ENCODE measurements around the gene ARHGAP24. TPM values are rescaled to one million over a fixed set of nuclear protein-coding genes. Genes with fewer than 3 reads are reported as not detected.

ARHGAP24 gene
- total RNA-seq, 1 donor from 2014 or later = 17.8 TPM

GRCh38 chr4:86032476-86033022, 557.6 kb downstream of the ARHGAP24 start:
- Mint-ChIP-seq H3K27ac (no peak overlapping the region), H3K27me3 (no peaks in the 10 kb centered on the region), H3K36me3 (ENCODE audit: insufficient read depth) (no peaks in the 10 kb centered on the region), H3K4me1 (ENCODE audit: low read depth) (peaks cover 5% of the 10 kb centered on the region), H3K4me3 (ENCODE audit: low read depth) (no peak overlapping the region), H3K9me3 (ENCODE audit: low read depth) (no peaks in the 10 kb centered on the region)
- TF ChIP-seq CTCF (IDR thresholded peaks at IDR 0.05; ENCODE audit: unreplicated experiment) = no peak
- no peak for DNase-seq (ENCODE audit: low spot score, unreplicated experiment)

GRCh38 chr4:86033171-86033570, 558.2 kb downstream of the ARHGAP24 start:
- no peak for DNase-seq (ENCODE audit: low spot score, unreplicated experiment)
- H3K4me1 Mint-ChIP-seq (ENCODE audit: low read depth) = peaks cover 5% of the 10 kb centered on the region
- H3K27ac Mint-ChIP-seq = peak overlapping the region; percentile 47
- no peak for TF ChIP-seq CTCF (IDR thresholded peaks at IDR 0.05; ENCODE audit: unreplicated experiment)
- H3K36me3 Mint-ChIP-seq (ENCODE audit: insufficient read depth) = no peaks in the 10 kb centered on the region
- H3K27me3 Mint-ChIP-seq = no peaks in the 10 kb centered on the region
- H3K9me3 Mint-ChIP-seq (ENCODE audit: low read depth) = no peaks in the 10 kb centered on the region
- no peak overlapping the region for H3K4me3 Mint-ChIP-seq (ENCODE audit: low read depth)

- no peak overlapping the region for H3K4me3 Mint-ChIP-seq (ENCODE audit: low read depth)
- H3K9me3 Mint-ChIP-seq (ENCODE audit: low read depth) = no peaks in the 10 kb centered on the region
- H3K27me3 Mint-ChIP-seq = no peaks in the 10 kb centered on the region
- H3K27ac Mint-ChIP-seq = no peak overlapping the region
- no peaks in the 10 kb centered on the region for H3K36me3 Mint-ChIP-seq (ENCODE audit: insufficient read depth)
- no peak for TF ChIP-seq CTCF (IDR thresholded peaks at IDR 0.05; ENCODE audit: unreplicated experiment)
- DNase-seq (ENCODE audit: low spot score, unreplicated experiment) = no peak
- H3K4me1 Mint-ChIP-seq (ENCODE audit: low read depth) = peaks cover 5% of the 10 kb centered on the region
These were observed 559.7 kb downstream of the ARHGAP24 start for GRCh38 chr4:86034616-86035015.

- Mint-ChIP-seq H3K9me3 (ENCODE audit: low read depth) (peaks cover 3% of the 10 kb centered on the region), H3K36me3 (ENCODE audit: insufficient read depth) (peaks cover 1% of the 10 kb centered on the region), H3K4me1 (ENCODE audit: low read depth) (peaks cover 5% of the 10 kb centered on the region), H3K4me3 (ENCODE audit: low read depth) (no peak overlapping the region), H3K27ac (no peak overlapping the region), H3K27me3 (no peaks in the 10 kb centered on the region)
- TF ChIP-seq CTCF (IDR thresholded peaks at IDR 0.05; ENCODE audit: unreplicated experiment) = no peak
- no peak for DNase-seq (ENCODE audit: low spot score, unreplicated experiment)
These were observed 560.7 kb downstream of the ARHGAP24 start for GRCh38 chr4:86035688-86036087.

- H3K4me3 Mint-ChIP-seq (ENCODE audit: low read depth) = no peak overlapping the region
- no peak for DNase-seq (ENCODE audit: low spot score, unreplicated experiment)
- H3K4me1 Mint-ChIP-seq (ENCODE audit: low read depth) = peaks cover 5% of the 10 kb centered on the region
- TF ChIP-seq CTCF (IDR thresholded peaks at IDR 0.05; ENCODE audit: unreplicated experiment) = no peak
- peaks cover 3% of the 10 kb centered on the region for H3K9me3 Mint-ChIP-seq (ENCODE audit: low read depth)
- no peaks in the 10 kb centered on the region for H3K27me3 Mint-ChIP-seq
- no peak overlapping the region for H3K27ac Mint-ChIP-seq
- peaks cover 1% of the 10 kb centered on the region for H3K36me3 Mint-ChIP-seq (ENCODE audit: insufficient read depth)
These were observed 561.8 kb downstream of the ARHGAP24 start for GRCh38 chr4:86036736-86037135.

Data from progenitor cell of endocrine pancreas (in vitro differentiated cells).